ENCODE measurements around the gene CDH13.

DNA sequence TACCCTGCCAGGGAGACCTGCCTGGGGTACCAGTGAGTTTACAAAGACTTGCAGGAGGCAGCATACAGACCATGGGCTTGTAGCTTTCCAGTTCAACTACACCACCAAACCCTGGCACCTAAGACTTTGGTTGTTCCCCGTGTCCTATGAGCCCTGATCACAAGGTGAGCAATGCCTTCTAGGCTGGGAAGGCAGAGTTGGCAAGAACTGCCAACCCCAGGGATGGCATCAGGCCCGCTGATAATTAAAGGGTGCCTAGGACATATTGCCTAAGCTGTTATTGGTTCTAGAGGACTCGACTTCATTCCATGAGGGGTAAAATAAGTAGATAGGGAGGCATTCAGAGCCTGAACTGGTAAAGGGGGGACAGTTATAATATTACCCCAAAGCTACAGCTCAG, 41.3 kb downstream of the CDH13 start:
- TF ChIP-seq, protein P1, sequence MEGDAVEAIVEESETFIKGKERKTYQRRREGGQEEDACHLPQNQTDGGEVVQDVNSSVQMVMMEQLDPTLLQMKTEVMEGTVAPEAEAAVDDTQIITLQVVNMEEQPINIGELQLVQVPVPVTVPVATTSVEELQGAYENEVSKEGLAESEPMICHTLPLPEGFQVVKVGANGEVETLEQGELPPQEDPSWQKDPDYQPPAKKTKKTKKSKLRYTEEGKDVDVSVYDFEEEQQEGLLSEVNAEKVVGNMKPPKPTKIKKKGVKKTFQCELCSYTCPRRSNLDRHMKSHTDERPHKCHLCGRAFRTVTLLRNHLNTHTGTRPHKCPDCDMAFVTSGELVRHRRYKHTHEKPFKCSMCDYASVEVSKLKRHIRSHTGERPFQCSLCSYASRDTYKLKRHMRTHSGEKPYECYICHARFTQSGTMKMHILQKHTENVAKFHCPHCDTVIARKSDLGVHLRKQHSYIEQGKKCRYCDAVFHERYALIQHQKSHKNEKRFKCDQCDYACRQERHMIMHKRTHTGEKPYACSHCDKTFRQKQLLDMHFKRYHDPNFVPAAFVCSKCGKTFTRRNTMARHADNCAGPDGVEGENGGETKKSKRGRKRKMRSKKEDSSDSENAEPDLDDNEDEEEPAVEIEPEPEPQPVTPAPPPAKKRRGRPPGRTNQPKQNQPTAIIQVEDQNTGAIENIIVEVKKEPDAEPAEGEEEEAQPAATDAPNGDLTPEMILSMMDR (conservative IDR thresholded peaks at IDR 0.05 in 1 of 2, IDR thresholded peaks at IDR 0.05 in 1 of 2; ENCODE audit: low read depth in 1 of 2, low read length in 2 of 2) = no peak
- no peak for TF ChIP-seq EZH2 (IDR thresholded peaks at IDR 0.05; ENCODE audit: low read length, missing control alignments)

All from fibroblast of lung (primary cell).